AG04450 (cell line): ENCODE data around the gene KCP. TPM values are rescaled to one million over a fixed set of nuclear protein-coding genes. Genes with fewer than 3 reads are reported as not detected.
"Not testable (repeated sequence)": the region's sequence is repeated elsewhere in the genome, so short reads cannot be mapped to it uniquely, and the experiment has no call there.

Experiments
- CTCF ChIA-PET: fragments of 300-600, 350-600 bp; formaldehyde crosslinking; extraction: SDS; loops from one replicate; lab custom pipeline; 2022; ENCODE audit warnings: antibody characterized with exemption, inconsistent platforms; lab: Charles Lee
- POLR2A ChIA-PET: fragments of 350-600 bp; formaldehyde crosslinking; extraction: SDS; loops from one replicate; lab custom pipeline; 2021; ENCODE audit warnings: antibody characterized with exemption, inconsistent platforms; lab: Yijun Ruan, JAX
- DNase-seq: peaks from one replicate; pipeline ENCODE4 v3.0.0-alpha.2; 2011; ENCODE audit warnings: low read depth, low spot score
- H3K27ac ChIP-seq: one replicate; pipeline ENCODE4 v1.5.1; 2012; ENCODE audit warnings: low read depth, low read length, control low read depth
- H3K27me3 ChIP-seq: one replicate; pipeline ENCODE4 v1.6.0; 2012; ENCODE audit warnings: low read length; ENCODE audit not compliant: control insufficient read depth, insufficient read depth
- H3K4me3 ChIP-seq: 2 replicates; pipeline ENCODE4 v1.5.1; 2011; ENCODE audit warnings: mild to moderate bottlenecking, low read depth, low read length, control low read depth
- H3K9me3 ChIP-seq: 2 replicates; pipeline ENCODE4 v1.5.1; 2012; ENCODE audit warnings: low read length; ENCODE audit not compliant: control insufficient read depth, insufficient read depth
- CTCF ChIP-seq: IDR thresholded peaks from 2 replicates; pipeline ENCODE4 v1.5.1; 2011; ENCODE audit warnings: low read depth, low read length, control low read depth, inconsistent platforms
- polyA plus RNA-seq: library from polyadenylated mRNA; depleted of rRNA; stranded (reverse); fragments of >200 nt; gene quantifications from 2 replicates; pipeline ENCODE4 v1.2.3, GENCODE V29; 2011

KCP gene
- polyA plus RNA-seq, 1 experiment, result 0.04 TPM

- POLR2A ChIA-PET, result interaction anchor here (0.5 to 0.6 kb wide), 2 partner anchors 8 to 106 kb away, joined by 3 read pairs; no protein-coding TSS in a partner anchor
- no peaks in the 10 kb centered on the region; the same call in 1 of the 2 replicates for H3K9me3 ChIP-seq
- CTCF ChIA-PET, result interaction anchor here (0.5 to 1.5 kb wide), 3 partner anchors 13 to 236 kb away, joined by 3 to 5 read pairs (median 3); no protein-coding TSS in a partner anchor
Measured at GRCh38 chr7:128946936-128947830, 36.7 kb upstream of the KCP start.

GRCh38 chr7:128945668-128946366 lies 35.3 kb upstream of the KCP start:
- H3K4me3 ChIP-seq, result no peak overlapping the region
- TF ChIP-seq CTCF, result no peak
- POLR2A ChIA-PET, result no interaction called here
- H3K27ac ChIP-seq, result no peak overlapping the region
- no peaks in the 10 kb centered on the region; the same call in 1 of the 2 replicates for H3K9me3 ChIP-seq
- DNase-seq, result no peak
- H3K27me3 ChIP-seq, result peaks cover 24% of the 10 kb centered on the region
- CTCF ChIA-PET, result interaction anchor here (1.5 kb wide), 1 partner anchor 146 kb away, joined by 5 read pairs; no protein-coding TSS in a partner anchor

More at GRCh38 chr7:128946936-128947830, 36.7 kb upstream of the KCP start:
- Histone ChIP-seq H3K27me3 (peaks cover 15% of the 10 kb centered on the region), H3K4me3 (no peak overlapping the region), H3K27ac (no peak overlapping the region)
- 0 out of 2 replicates have a peak, but pooled peaks have one; percentile 3 for TF ChIP-seq CTCF
- no peak for DNase-seq

GRCh38 chr7:128944487-128945236 lies 34.2 kb upstream of the KCP start:
- DNase-seq, result no peak
- ChIA-PET POLR2A (no interaction called here), CTCF (interaction anchor here (1.9 kb wide), 1 partner anchor 146 kb away, joined by 5 read pairs; no protein-coding TSS in a partner anchor)
- Histone ChIP-seq H3K9me3 (no peaks in the 10 kb centered on the region; the same call in 1 of the 2 replicates), H3K27me3 (peaks cover 36% of the 10 kb centered on the region), H3K27ac (no peak overlapping the region), H3K4me3 (no peak overlapping the region)
- TF ChIP-seq CTCF, result no peak

GRCh38 chr7:128943251-128943650 lies 32.7 kb upstream of the KCP start:
- H3K4me3 ChIP-seq, result not testable (repeated sequence)
- ChIA-PET POLR2A (interaction anchor here (0.6 kb wide), 1 partner anchor 189 kb away, joined by 5 read pairs; no protein-coding TSS in a partner anchor), CTCF (interaction anchor here (1.9 kb wide), 1 partner anchor 148 kb away, joined by 5 read pairs; no protein-coding TSS in a partner anchor)

More at GRCh38 chr7:128943251-128943650, 32.7 kb upstream of the KCP start:
- H3K9me3 ChIP-seq, H3K27ac ChIP-seq, DNase-seq: not testable (repeated sequence)
- H3K27me3 ChIP-seq, result peaks cover 49% of the 10 kb centered on the region
